ENCODE data around the gene RAI14.

The RAI14 gene

DNA sequence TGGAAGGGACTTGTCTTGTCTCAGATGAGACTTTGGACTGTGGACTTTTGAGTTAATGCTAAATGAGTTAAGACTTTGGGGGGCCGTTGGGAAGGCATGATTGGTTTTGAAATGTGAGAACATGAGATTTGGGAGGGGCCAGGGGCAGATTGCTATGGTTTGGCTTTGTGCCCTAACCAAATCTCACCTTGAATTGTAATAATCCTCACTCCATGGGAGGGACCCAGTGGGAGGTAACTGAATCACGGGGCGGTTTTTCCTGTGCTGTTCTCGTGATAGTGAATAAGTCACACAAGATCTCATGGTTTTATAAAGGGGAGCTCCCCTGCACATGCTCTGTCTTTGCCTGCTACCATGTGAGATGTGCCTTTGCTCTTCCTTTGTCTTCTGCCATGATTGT, 72.1 kb downstream of the RAI14 start:
- Histone ChIP-seq H3K9me3 (no peaks in the 10 kb centered on the region), H3K27me3 (no peaks in the 10 kb centered on the region), H3K36me3 (no peaks in the 10 kb centered on the region), H3K4me3 (no peak overlapping the region), H3K4me1 (peaks cover 0 to 17% (median 0%) of the 10 kb centered on the region in 4 donors), H3K27ac (no peak overlapping the region)
- intact Hi-C loops (cut with DNase I; ENCODE audit: low total_unique reads) = no loop called here
- DNase-seq = no peak
- TF ChIP-seq, protein P1, sequence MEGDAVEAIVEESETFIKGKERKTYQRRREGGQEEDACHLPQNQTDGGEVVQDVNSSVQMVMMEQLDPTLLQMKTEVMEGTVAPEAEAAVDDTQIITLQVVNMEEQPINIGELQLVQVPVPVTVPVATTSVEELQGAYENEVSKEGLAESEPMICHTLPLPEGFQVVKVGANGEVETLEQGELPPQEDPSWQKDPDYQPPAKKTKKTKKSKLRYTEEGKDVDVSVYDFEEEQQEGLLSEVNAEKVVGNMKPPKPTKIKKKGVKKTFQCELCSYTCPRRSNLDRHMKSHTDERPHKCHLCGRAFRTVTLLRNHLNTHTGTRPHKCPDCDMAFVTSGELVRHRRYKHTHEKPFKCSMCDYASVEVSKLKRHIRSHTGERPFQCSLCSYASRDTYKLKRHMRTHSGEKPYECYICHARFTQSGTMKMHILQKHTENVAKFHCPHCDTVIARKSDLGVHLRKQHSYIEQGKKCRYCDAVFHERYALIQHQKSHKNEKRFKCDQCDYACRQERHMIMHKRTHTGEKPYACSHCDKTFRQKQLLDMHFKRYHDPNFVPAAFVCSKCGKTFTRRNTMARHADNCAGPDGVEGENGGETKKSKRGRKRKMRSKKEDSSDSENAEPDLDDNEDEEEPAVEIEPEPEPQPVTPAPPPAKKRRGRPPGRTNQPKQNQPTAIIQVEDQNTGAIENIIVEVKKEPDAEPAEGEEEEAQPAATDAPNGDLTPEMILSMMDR (IDR thresholded peaks at IDR 0.05) = no peak

DNA sequence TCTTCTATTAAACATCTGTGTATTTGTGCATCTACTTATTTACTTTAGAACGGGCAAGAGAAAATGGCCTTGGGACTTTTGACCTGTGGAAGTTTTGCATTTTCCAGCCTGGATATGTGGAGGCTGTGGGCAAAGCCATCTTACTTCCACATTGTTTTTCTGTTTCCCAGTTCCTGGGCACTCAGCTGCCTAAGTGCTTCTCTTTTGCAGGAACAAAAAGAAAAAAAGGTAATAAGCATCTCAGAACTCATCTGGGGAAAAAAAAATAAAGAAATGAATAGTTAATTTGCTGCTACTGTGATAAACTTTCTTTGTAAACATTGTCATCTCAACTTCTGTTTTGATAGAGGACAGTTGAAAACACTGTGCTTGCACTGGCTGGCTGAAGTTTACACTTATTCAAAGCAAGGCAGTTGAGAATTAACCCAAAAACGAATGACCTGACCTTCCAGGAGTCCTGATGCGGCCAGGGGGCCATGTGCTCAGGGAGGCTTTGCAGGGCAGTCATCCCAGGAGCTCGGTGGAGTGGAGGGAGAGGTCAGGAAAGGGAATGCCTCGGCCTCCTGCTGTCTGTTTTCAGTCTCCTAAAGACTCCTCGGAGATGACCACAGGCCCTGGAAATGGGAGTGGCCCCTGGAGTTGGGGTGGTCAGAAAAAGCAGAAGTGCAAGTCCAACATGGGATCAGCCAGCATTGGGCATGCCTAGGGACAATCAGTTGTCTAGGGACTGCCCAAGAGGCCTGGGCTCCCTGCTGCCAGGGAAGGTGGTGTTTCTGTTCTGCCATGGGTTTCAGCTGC, 75.5 kb downstream of the RAI14 start:
- TF ChIP-seq, protein P1 (IDR thresholded peaks at IDR 0.05) = no peak
- intact Hi-C loops (cut with DNase I; ENCODE audit: low total_unique reads) = no loop called here
- Histone ChIP-seq H3K9me3 (no peaks in the 10 kb centered on the region), H3K4me3 (no peak overlapping the region), H3K27me3 (no peaks in the 10 kb centered on the region), H3K36me3 (no peaks in the 10 kb centered on the region), H3K27ac (no peak overlapping the region), H3K4me1 (peaks cover 0 to 29% (median 6%) of the 10 kb centered on the region in 4 donors)
- DNase-seq = no peak

DNA sequence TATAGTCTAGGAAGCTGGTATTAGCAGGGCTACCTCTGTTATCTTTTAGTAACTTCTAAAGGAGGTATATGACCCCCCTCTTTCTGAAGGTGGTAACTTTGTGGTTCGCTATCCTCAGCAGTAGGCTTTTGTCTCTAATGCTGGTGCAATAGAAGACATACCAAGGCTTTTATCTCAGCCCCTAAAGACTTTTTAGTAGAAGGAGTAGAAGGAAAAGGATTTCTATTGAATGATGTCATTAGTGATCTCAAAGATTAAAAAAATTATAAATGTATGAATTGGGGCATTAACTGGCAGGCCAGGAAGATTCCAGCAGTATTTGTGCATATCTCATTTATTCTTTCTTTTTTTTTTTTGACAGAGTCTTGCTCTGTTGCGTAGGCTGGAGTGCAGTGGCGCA, 78.2 kb downstream of the RAI14 start:
- Histone ChIP-seq H3K27me3 (no peaks in the 10 kb centered on the region), H3K9me3 (no peaks in the 10 kb centered on the region), H3K27ac (no peak overlapping the region), H3K36me3 (no peaks in the 10 kb centered on the region), H3K4me3 (no peak overlapping the region), H3K4me1 (peaks cover 0 to 56% (median 23%) of the 10 kb centered on the region in 4 donors)
- TF ChIP-seq, protein P1 (IDR thresholded peaks at IDR 0.05) = no peak
- intact Hi-C loops (cut with DNase I; ENCODE audit: low total_unique reads) = no loop called here
- no peak for DNase-seq

DNA sequence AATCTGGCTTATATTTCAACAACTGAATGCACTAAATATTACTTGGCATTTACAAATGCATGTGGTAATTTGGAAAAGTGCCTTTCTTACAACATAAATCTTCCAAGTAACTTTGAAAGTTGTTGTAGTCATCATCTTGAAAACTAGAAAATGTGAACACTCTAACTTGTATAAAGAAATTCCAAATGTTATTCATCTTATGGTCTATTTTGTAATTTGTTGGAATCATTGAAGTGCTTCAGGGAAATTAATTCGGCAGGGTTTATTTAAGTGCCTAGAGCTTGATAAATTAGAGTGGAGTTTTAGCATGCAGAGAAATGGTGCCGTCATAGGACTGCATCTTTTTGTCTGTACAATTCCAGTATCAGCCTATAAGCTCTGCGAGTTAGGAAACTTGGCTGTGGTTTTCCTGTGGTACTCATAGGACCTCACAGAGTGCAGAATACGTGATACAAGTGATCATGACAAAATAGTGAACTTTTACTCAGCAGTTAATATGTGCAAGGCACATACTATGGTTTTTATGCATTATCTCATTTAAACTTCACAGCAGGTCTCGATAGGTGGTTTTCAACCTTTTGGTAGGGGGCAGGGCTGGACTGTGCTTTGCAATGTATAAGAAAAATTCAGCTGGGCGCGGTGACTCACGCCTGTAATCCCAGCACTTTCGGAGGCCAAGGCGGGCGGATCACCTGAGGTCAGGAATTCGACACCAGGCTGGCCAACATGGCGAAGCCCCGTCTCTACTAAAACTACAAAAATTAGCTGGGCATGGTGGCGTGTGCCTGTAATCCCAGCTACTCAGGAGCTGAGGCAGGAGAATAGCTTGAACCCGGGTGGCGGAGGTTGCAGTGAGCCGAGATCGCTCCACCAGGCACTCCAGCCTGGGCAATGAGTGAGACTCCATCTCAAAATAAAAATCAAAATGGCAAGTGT, 79.6 kb downstream of the RAI14 start:
- intact Hi-C loops (cut with DNase I; ENCODE audit: low total_unique reads) = no loop called here
- Histone ChIP-seq H3K27ac (no peak overlapping the region), H3K36me3 (no peaks in the 10 kb centered on the region), H3K27me3 (no peaks in the 10 kb centered on the region), H3K9me3 (no peaks in the 10 kb centered on the region), H3K4me3 (no peak overlapping the region), H3K4me1 (peaks cover 0 to 71% (median 32%) of the 10 kb centered on the region in 4 donors)
- TF ChIP-seq, protein P1 (IDR thresholded peaks at IDR 0.05) = no peak
- DNase-seq = no peak

DNA sequence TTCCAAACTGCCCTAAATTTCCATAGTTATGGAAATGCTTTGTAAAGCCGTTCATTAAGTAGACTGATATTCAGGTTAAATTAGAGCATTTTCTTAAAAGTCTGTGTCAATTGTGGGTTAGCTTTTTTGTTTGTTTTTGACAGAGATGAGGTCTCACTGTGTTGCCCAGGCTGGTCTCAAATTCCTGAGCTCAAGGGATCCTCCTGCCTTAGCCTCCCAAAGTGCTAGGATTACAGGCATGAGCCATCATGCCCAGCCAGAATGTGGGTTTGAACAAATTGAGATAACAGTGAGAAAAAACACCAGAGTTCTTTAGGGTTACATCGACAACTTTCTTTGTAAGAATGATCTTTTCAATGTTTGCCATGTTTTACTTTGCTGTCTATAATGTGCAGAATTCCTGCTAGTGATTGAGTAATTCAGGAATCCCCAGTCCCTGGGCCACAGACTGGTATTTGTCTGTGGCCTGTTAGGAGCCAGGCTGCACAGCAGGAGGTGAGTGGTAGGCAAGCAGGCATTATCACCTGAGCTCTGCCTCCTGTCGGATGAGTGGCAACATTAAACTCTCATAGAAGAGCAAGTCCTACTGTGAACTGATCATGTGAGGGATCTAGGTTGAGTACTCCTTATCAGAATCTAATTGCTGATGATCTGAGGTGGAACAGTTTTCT, 80.5 kb downstream of the RAI14 start:
- no peaks in the 10 kb centered on the region for H3K27me3 ChIP-seq
- H3K4me3 ChIP-seq = no peak overlapping the region
- H3K27ac ChIP-seq = no peak overlapping the region
- peaks cover 0 to 76% (median 35%) of the 10 kb centered on the region in 4 donors for H3K4me1 ChIP-seq
- DNase-seq = no peak
- H3K9me3 ChIP-seq = no peaks in the 10 kb centered on the region
- H3K36me3 ChIP-seq = no peaks in the 10 kb centered on the region
- TF ChIP-seq, protein P1 (IDR thresholded peaks at IDR 0.05) = no peak
- intact Hi-C loops (cut with DNase I; ENCODE audit: low total_unique reads) = no loop called here

All from tibial artery (tissue), 4 donors.